Neural cell (in vitro differentiated cells): ENCODE results near the gene OR2L13.

Experiments used
- CTCF ChIP-seq: fragments of 450-650 bp; IDR thresholded peaks from 2 replicates; pipeline ENCODE4 v1.5.1; 2014; ENCODE audit warnings: antibody characterized with exemption, mild to moderate bottlenecking, moderate library complexity; ENCODE audit not compliant: poor library complexity, severe bottlenecking
- REST ChIP-seq: IDR thresholded peaks from 2 replicates; pipeline ENCODE4 v1.6.1; 2012; ENCODE audit warnings: borderline replicate concordance
- SMC3 ChIP-seq: fragments of 450-650 bp; conservative IDR thresholded peaks from 2 replicates; pipeline ENCODE4 v1.6.1; 2014; ENCODE audit warnings: antibody characterized with exemption, mild to moderate bottlenecking, moderate library complexity; ENCODE audit not compliant: poor library complexity
- TAF1 ChIP-seq: IDR thresholded peaks from 2 replicates; pipeline ENCODE4 v1.6.1; 2012; ENCODE audit warnings: low read depth

- TF ChIP-seq CTCF: no peak
- TF ChIP-seq REST: no peak
- no peak for TF ChIP-seq SMC3
- no peak for TF ChIP-seq TAF1
Measured at GRCh38 chr1:248055261-248055660, 39.7 kb upstream of the OR2L13 start.
